Fibroblast of the conjunctiva (primary cell): ENCODE measurements around the gene OXCT1.
"Not testable (repeated sequence)": the region's sequence is repeated elsewhere in the genome, so short reads cannot be mapped to it uniquely, and the experiment has no call there.

Experiments
- DNase-seq: peaks from one replicate; pipeline ENCODE4 v3.0.0-alpha.2; 2010; ENCODE audit warnings: low read depth

Gene OXCT1

GRCh38 chr5:41716382-41716781, 153.8 kb downstream of the OXCT1 start:
- DNase-seq: no peak

DNA sequence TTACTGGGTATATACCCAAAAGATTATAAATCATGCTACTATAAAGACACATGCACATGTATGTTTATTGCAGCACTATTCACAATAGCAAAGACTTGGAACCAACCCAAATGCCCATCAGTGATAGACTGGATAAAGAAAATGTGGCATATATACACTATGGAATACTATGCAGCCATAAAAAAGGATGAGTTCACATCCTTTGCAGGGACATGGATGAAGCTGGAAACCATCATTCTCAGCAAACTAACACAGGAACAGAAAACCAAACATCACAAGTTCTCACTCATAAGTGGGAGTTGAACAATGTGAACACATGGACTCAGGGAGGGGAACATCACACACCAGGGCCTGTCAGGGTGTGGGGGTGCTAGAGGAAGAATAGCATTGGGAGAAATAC, 155.8 kb downstream of the OXCT1 start:
- not testable (repeated sequence) for DNase-seq

- no peak for DNase-seq
These were observed 161.7 kb downstream of the OXCT1 start for GRCh38 chr5:41708604-41708940.

DNA sequence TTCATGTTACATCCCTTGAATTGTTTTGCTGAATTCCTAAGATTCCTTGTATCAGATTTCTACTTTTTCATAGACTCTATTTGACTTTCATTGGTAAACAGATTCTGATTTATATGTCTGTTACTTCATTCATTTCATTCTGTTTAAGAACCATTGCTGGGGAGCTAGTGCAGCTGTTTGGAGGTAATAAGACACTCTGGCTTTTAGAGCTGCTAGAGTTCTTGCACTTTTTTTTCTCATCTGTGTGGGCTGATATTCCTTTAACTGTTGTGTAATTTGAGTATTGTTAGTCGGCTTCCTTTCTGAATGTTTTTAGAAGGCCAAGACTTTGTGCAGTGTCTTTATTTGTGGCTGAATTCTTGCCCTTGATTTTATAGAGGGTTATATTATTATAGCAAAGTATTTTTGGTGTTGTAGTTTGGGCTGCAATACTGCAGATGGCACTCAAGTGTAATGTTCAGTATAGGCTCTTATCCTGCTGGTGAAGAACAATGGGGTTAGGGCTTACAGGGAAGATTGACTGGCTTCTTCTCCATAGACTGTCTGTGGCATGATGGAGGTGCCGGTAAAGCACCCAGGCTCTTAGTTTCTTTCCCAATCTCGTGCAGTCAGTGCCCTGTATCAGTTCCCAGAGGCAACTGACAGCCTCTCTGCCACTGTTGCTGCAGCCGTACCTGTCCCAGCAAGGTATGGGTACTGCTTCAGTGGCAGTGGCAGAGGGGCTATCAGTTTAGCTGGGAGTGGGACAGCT, 162.2 kb downstream of the OXCT1 start:
- DNase-seq: peak; percentile 35

DNA sequence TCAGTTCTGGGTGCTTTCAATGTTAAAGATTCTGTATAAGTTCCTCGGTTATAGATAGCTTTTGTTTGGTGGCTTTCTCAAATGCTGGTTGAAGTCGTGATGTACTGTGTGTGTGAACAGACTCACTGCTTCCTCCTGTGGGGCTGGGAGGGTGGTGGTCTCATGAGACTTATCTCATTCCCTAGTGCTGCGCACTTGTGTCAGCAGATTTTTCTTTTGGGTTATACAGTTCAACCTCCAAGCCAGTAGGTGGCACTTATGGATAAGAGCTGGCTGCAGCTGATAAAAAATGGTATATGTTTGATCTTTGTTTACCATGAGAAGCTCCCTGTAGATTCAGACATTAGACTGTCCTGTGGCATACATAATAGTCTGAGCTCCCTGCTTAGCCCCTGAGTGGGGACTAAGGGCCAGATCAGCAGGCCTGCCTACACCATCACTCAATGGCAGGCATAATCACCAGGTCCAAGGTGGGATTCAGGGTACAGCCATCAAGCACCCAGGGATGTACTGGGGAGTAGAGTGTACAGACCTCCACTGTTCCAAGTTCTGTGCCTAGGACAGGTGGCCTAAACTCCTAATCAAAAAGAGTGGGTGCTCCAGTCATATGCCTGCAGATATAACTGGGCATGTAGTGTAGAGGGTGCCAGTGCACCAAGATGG, 174.2 kb downstream of the OXCT1 start:
- DNase-seq: no peak

DNA sequence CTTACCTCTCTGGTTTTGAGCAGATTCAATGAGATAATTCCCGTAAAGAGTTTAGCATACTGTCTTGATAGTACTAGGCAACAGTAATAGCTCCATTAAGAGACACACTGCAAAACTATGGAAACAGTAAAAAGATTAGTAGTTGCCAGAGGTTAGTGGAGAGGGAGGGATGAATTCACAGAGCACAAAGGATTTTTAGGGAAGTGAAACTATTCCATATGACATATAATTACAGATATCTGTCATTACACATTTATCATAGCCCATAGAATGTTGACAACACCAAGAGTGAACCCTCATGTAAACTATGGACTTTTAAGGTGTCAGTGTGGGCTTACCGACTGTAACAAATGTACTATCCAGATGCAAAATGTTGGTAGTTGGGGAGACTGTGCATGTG, 183.5 kb downstream of the OXCT1 start:
- DNase-seq: no peak

GRCh38 chr5:41686191-41686590, 184.0 kb downstream of the OXCT1 start:
- DNase-seq: no peak

- no peak for DNase-seq
These were observed 187.0 kb downstream of the OXCT1 start for GRCh38 chr5:41683181-41683580.

- no peak for DNase-seq
These were observed 187.6 kb downstream of the OXCT1 start for GRCh38 chr5:41682641-41683040.

DNA sequence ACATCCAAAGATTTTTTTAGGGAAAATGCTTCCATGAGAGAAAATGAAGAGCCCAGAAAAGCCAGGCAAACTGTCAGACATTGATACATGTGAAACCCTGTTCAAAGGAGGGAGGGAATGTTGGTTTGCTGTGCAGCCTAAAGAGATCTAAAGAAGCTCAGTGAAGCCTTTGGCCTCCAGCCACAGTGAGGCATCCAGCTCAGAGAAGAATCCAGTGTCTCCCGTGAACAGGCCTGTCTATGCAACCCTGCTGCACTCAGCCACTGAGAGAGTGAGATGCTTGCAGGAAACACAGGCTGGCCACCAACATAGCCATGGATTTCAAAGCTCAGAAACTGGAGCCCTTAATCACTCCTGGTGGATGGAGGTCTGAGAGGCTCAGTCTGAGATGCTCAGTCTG, 188.4 kb downstream of the OXCT1 start:
- no peak for DNase-seq
